GM10266 (cell line): ENCODE measurements around the gene TPRG1L.
A peak's percentile ranks its signal among the peaks of the same experiment; 100 is the strongest.

ENCODE experiments used
- DNase-seq: peaks from one replicate; pipeline ENCODE4 v3.0.0; 2012; ENCODE audit errors: extremely low spot score
- CTCF ChIP-seq: IDR thresholded peaks from 2 replicates; pipeline ENCODE4 v1.5.1; 2012; ENCODE audit warnings: mild to moderate bottlenecking, low read depth; ENCODE audit not compliant: control insufficient read depth, insufficient read depth; ENCODE audit errors: missing control alignments

Gene TPRG1L

DNA sequence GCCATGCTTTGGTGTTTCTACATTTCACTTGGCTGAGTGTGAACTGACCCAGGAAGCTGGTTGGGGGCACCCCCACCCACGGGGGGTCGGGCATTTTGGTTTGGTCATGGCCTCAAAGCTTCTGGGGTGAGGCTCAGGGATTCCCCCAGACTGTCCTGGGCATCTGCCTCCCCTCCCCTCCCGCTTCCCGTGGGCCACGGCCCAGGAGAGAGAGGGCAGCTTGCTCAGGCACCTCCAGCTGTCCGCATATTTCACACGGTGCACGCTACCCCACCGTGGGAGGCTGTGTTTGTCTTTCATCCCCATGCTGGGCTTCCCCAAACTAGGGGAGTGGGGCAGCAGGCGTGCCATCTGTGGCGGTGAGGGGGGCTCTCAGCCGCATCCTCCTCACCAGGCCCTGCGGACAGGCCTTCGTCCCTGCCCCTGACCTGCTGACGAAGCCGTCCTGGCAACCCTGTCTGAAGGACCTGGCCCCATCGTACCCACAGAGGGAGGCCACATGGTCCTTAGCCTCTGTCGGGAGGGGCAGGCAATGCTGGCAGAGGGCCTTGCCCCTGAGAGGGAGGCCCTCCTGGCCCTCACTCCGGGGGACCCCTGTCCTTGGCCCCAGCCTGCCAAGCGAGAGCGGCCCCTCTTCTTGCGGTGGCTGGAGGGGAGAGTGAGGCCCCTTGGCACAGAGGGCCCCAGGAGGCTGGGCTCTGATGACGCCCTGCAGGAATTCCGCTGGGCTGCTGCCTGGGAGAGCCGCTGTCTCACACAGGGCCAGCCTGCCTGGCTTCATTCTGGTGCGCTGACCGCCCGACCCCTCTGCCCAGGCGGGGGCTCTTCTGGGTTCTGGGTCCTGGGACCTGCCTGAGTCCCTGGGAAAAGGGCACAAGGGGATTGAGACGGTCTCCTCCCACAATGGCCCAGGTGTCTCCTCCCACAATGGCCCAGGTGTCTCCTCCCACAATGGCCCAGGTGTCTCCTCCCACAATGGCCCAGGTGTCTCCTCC is 49.6 kb downstream of the TPRG1L start:
- TF ChIP-seq CTCF, result no peak
- DNase-seq, result no peak

DNA sequence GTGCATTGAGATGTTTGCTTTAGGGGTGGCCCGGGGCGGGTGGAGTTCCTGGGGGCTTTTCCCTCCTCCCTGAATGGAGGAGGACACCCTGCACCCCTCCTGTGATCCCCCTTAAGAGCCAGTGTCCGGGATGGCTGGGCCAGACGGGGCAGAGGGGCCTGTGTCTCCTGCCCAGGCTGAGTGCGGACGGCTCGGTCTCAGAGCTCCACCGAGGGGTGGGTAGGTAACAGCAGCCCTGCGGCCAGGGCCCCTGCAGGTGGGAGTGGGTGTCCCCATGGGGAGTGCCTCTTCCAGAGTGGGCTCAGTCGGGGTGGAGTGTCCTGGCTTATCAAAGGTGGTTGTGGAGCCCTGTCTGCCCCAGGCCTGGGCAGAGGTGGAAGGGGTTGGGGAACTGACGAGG is 50.6 kb downstream of the TPRG1L start:
- no peak for DNase-seq
- no peak for TF ChIP-seq CTCF

GRCh38 chr1:3676581-3677470 is 52.0 kb downstream of the TPRG1L start:
- DNase-seq, result peak; percentile 79
- peak; percentile 41 for TF ChIP-seq CTCF

DNA sequence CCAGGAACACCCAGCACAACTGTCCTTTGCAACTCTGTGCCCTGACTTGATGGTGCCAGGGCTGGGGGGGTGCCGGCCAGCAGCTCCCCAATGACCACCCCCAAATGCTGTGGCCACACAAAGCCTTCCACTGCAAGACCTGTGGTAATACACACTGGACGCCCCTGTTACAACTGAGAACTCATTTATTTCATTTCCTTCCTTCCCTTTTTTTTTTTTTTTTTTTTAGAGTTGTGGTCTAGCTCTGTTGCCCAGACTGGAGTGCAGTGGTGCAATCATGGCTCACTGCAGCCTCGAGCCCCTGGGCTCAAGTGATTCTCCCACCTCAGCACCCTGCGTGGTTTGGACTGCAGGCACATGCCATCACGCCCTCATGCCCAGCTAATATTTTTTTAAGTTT is 52.7 kb downstream of the TPRG1L start:
- DNase-seq, result no peak
- TF ChIP-seq CTCF, result no peak

DNA sequence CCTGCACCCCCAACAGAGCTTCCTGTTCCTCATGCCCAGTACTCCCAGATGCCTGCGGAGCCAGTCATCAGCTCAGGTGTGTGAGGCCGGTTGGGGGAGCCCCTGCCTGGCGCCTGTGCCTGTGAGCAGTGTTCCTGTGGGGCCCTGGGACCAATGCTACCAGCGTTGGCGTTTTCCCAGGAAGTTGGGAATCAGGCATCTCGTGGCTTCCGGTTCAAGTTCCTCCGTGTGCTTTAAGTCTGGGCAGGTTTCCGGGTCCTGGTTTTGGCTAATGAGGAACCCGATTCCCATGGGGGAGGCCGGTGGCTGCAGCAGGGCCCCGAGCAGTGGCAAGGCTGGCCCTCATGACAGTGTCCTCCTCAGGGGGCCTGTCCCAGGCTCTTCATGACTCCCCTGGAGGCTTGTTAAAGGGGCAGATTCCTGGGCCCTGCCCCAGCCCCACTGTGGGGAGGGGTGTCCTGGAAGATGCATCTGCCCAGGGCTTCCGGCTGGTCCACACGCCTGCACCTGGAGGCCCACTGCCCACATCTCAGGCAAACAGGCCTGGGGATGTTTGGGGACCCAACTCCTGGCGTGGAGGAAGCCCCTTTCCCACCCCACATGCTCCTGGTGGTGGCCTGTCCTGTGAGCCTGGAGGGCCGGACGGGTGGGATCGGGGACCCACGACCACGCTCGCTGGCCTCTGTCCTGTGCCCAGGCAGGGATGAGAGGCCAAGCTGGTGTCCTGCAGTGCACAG is 53.7 kb downstream of the TPRG1L start:
- TF ChIP-seq CTCF, result peak; percentile 20
- DNase-seq, result no peak

- no peak for DNase-seq
- no peak for TF ChIP-seq CTCF
Observed at GRCh38 chr1:3679098-3679555, 54.3 kb downstream of the TPRG1L start.
